Suprapubic skin (tissue), 4 donors: ENCODE measurements around the gene ZDHHC14. TPM values are rescaled to one million over a fixed set of nuclear protein-coding genes. Genes with fewer than 3 reads are reported as not detected.

Experiments used
- DNase-seq, 2 donors: peaks; one replicate each; pipeline ENCODE4 v3.0.0-alpha.2; 2019; ENCODE audit warnings: low spot score in 2 of 2
- H3K27ac ChIP-seq: fragments of 200-600 bp; sonication (generic); one replicate; pipeline ENCODE4 v1.5.1; 2019
- H3K27me3 ChIP-seq: fragments of 200-600 bp; sonication (generic); one replicate; pipeline ENCODE4 v1.5.1; 2019
- H3K36me3 ChIP-seq: fragments of 200-600 bp; sonication (generic); one replicate; pipeline ENCODE4 v1.5.1; 2019
- H3K4me1 ChIP-seq: fragments of 200-600 bp; sonication (generic); one replicate; pipeline ENCODE4 v1.5.1; 2019
- H3K4me3 ChIP-seq: fragments of 200-600 bp; sonication (generic); one replicate; pipeline ENCODE4 v1.5.1; 2019; ENCODE audit warnings: mild to moderate bottlenecking
- H3K9me3 ChIP-seq: fragments of 200-600 bp; sonication (generic); one replicate; pipeline ENCODE4 v1.5.1; 2019
- CTCF ChIP-seq, 2 donors: fragments of 200-600 bp in 1 of 2; fragments of 450-650 bp in 1 of 2; sonication (generic) in 1 of 2; IDR thresholded peaks; one replicate each; pipeline ENCODE4 v1.5.1; 2016 to 2019; ENCODE audit warnings: antibody characterized with exemption in 2 of 2, mild to moderate bottlenecking in 1 of 2, moderate library complexity in 1 of 2
- EP300 ChIP-seq: sonication (generic); formaldehyde crosslinking; IDR thresholded peaks from one replicate; pipeline ENCODE4 v1.6.1; 2017; ENCODE audit warnings: antibody characterized with exemption
- POLR2A ChIP-seq, 2 donors: fragments of 450-650 bp; IDR thresholded peaks; one replicate each; pipeline ENCODE4 v1.6.1; 2017; ENCODE audit warnings: antibody characterized with exemption in 2 of 2, mild to moderate bottlenecking in 2 of 2, moderate library complexity in 2 of 2
- POLR2AphosphoS5 ChIP-seq, 3 donors: sonication (generic); formaldehyde crosslinking; IDR thresholded peaks; one replicate each; pipeline ENCODE4 v1.6.1; 2017; ENCODE audit warnings: antibody characterized with exemption in 3 of 3
- WGBS: methylation state at CpG from one replicate; pipeline ENCODE4 v1.1.5; 2018; 5-methylcytosine and 5-hydroxymethylcytosine counted together
- total RNA-seq, 4 donors: library from RNA; depleted of rRNA; stranded (reverse); fragments of >200 nt; gene quantifications; one replicate each; pipeline ENCODE4 v1.1.0, GENCODE V29; 2016

ZDHHC14 gene
- total RNA-seq, 4 donors from 2014 or later = 4.3 to 9.9 (median 7.7) TPM

- DNase-seq = no peak
- peaks cover 17% of the 10 kb centered on the region for H3K4me1 ChIP-seq
- H3K4me3 ChIP-seq = no peak overlapping the region
- H3K27me3 ChIP-seq = no peaks in the 10 kb centered on the region
- H3K27ac ChIP-seq = no peak overlapping the region
- TF ChIP-seq POLR2AphosphoS5 (IDR thresholded peaks at IDR 0.05) (no peak), CTCF (IDR thresholded peaks at IDR 0.05) (no peak), EP300 (no peak), POLR2A (IDR thresholded peaks at IDR 0.05) (no peak)
- no peaks in the 10 kb centered on the region for H3K9me3 ChIP-seq
- no peaks in the 10 kb centered on the region for H3K36me3 ChIP-seq
- 98% methylated on average over 8 of the region's 8 CpGs for WGBS
These were observed 340.8 kb downstream of the ZDHHC14 start for GRCh38 chr6:157721830-157722229.

DNA sequence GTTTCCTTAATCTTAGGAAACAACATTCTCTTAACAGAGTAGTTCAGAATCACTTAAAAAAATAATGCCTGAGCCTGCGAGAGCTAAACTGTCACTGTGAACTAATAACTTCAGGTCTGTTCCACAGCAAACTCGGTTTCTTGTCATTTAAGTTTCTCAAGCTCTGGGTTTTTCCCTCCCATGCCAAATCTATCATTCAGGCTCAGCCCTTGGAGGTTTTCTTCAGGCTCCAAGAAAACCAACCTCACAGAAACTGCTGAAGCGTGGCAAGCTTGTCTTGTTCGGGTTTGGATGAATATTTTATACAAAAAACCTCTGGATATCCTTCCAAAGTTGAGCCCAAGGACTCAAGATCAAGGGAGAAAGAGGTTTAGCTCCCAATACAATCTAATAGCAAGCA lies 342.4 kb downstream of the ZDHHC14 start:
- TF ChIP-seq POLR2A (IDR thresholded peaks at IDR 0.05) = no peak
- no peak for TF ChIP-seq POLR2AphosphoS5 (IDR thresholded peaks at IDR 0.05)
- TF ChIP-seq CTCF (IDR thresholded peaks at IDR 0.05) = no peak
- no peak for TF ChIP-seq EP300
- Histone ChIP-seq H3K27me3 (no peaks in the 10 kb centered on the region), H3K4me1 (peaks cover 22% of the 10 kb centered on the region), H3K27ac (no peak overlapping the region), H3K4me3 (no peak overlapping the region), H3K9me3 (no peaks in the 10 kb centered on the region), H3K36me3 (no peaks in the 10 kb centered on the region)
- DNase-seq = no peak
- 78% methylated on average over 4 of the region's 4 CpGs for WGBS

DNA sequence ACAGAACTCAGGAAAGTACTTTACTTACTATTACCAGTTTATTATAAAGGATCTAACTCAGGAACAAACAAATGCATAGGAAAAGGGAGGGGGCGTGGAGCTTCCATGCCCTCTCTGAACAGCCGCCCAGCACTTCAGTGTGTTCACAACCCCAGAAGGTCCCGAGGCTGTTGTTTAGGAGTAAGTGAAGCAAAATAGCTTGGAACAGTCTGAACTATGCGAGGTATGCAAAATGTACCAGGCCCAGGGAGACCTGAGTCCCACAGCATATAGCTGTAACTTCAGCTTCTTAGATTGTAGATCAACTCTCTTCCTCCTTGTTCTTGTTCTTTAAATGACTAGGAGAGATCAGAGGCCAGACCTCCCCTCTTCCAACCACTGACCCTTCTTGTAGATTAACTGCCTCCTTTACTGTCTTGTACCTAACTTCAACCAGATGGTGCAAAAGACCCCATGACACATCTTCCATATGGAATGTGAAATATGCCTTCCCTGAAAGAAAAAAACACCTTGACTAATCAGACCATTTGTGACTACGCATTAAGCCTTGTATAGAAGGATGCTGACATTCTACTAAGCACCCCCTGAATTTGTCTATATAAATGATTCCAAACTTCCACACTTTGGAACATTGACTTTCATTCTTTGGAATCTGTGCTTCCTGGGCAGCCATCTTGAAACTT lies 343.3 kb downstream of the ZDHHC14 start:
- Histone ChIP-seq H3K27me3 (no peaks in the 10 kb centered on the region), H3K4me3 (no peak overlapping the region), H3K4me1 (peaks cover 15% of the 10 kb centered on the region), H3K36me3 (no peaks in the 10 kb centered on the region), H3K9me3 (no peaks in the 10 kb centered on the region), H3K27ac (no peak overlapping the region)
- WGBS = 75% methylated on average over 5 of the region's 5 CpGs
- TF ChIP-seq POLR2A (IDR thresholded peaks at IDR 0.05) = no peak
- TF ChIP-seq CTCF (IDR thresholded peaks at IDR 0.05) = no peak
- no peak for TF ChIP-seq POLR2AphosphoS5 (IDR thresholded peaks at IDR 0.05)
- TF ChIP-seq EP300 = no peak
- no peak for DNase-seq

DNA sequence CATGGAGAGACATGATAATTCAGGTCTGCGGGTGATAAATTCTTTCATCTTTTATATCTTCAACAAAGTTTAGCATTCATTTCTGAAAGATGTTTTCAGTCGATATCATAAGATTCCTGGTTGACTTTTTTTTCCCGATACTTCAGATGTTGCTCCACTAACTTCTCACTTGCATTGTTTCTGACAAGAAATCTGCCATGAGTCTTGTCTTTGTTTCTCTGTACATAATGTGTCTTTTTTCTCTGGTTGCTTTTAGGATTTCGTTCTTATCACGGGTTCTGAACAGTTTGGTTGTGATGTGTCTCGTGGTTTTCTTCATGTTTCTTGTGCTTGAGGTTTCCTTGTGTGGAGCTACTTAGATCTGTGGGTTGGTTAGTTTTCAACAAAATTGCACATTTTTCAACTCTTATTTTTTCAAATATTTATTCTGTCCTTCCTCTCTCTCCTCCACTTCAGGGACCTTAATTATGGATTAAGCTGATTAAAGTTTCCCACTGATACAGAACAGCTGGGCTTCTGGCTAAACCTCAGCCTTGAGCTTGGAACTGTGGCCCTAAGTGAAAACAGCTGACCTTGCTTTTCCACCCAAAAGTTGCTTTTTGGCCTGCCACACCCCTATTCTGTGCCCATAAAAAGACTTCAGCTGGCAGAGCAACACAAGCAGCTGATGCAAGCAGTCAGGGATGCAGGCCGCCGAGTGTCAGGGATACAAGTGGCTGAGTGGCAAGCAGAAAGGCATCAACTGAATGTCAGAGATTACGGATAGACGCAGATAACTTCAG lies 344.2 kb downstream of the ZDHHC14 start:
- Histone ChIP-seq H3K9me3 (no peaks in the 10 kb centered on the region), H3K4me1 (peaks cover 13% of the 10 kb centered on the region), H3K36me3 (no peaks in the 10 kb centered on the region), H3K27ac (no peak overlapping the region), H3K27me3 (no peaks in the 10 kb centered on the region), H3K4me3 (no peak overlapping the region)
- WGBS = 81% methylated on average over 10 of the region's 10 CpGs
- TF ChIP-seq EP300 = no peak
- TF ChIP-seq CTCF (IDR thresholded peaks at IDR 0.05) = no peak
- no peak for TF ChIP-seq POLR2A (IDR thresholded peaks at IDR 0.05)
- DNase-seq = no peak

- Histone ChIP-seq H3K4me3 (no peak overlapping the region), H3K9me3 (no peaks in the 10 kb centered on the region), H3K4me1 (peaks cover 13% of the 10 kb centered on the region), H3K36me3 (no peaks in the 10 kb centered on the region), H3K27ac (no peak overlapping the region), H3K27me3 (no peaks in the 10 kb centered on the region)
- TF ChIP-seq CTCF (IDR thresholded peaks at IDR 0.05) (no peak), POLR2A (IDR thresholded peaks at IDR 0.05) (no peak), EP300 (no peak), POLR2AphosphoS5 (IDR thresholded peaks at IDR 0.05) (no peak)
- 91% methylated on average over 7 of the region's 7 CpGs for WGBS
- DNase-seq = no peak
These were observed 344.8 kb downstream of the ZDHHC14 start for GRCh38 chr6:157725836-157726235.
